Natural killer cell (primary cell): ENCODE results near the gene C1orf159. TPM values are rescaled to one million over a fixed set of nuclear protein-coding genes. Genes with fewer than 3 reads are reported as not detected.

Source experiments
- ATAC-seq, 3 donors: fragments of 150-1000 bp in 2 of 3; fragments of 200-7000 bp in 1 of 3; cut with Tn5 transposase; 1 replicate in 1 of 3; 2 replicates in 2 of 3; pipeline ENCODE4 v1.10.0; 2021; ENCODE audit warnings: mild to moderate bottlenecking in 2 of 3, moderate library complexity in 2 of 3
- DNase-seq, 2 donors: peaks; one replicate each; pipeline versions ENCODE4 v3.0.0 to v3.0.0-alpha.2; 2013 to 2021; ENCODE audit warnings: mixed read lengths in 1 of 2
- H3K27ac ChIP-seq: one replicate; pipeline ENCODE4 v1.5.1; 2013; ENCODE audit warnings: mild to moderate bottlenecking, low read length
- H3K27me3 ChIP-seq: one replicate; pipeline ENCODE4 v1.6.1; 2013; ENCODE audit warnings: low read length; ENCODE audit not compliant: control insufficient read depth, insufficient read depth
- H3K36me3 ChIP-seq: one replicate; pipeline ENCODE4 v1.6.1; 2013; ENCODE audit warnings: low read length; ENCODE audit not compliant: control insufficient read depth, insufficient read depth
- H3K4me1 ChIP-seq: one replicate; pipeline ENCODE4 v1.6.1; 2013; ENCODE audit warnings: low read length; ENCODE audit not compliant: control insufficient read depth, insufficient read depth
- H3K4me3 ChIP-seq: one replicate; pipeline ENCODE4 v1.5.1; 2013; ENCODE audit warnings: low read length
- H3K9me3 ChIP-seq: one replicate; pipeline ENCODE4 v1.6.1; 2013; ENCODE audit warnings: low read length; ENCODE audit not compliant: control insufficient read depth, insufficient read depth
- H3K27ac Mint-ChIP-seq, 2 donors: one replicate each; pipeline ENCODE4 v1.8.0; 2022; ENCODE audit warnings: mild to moderate bottlenecking in 2 of 2, mixed read lengths in 2 of 2, moderate library complexity in 1 of 2
- H3K27me3 Mint-ChIP-seq, 2 donors: one replicate each; pipeline ENCODE4 v1.8.0; 2022; ENCODE audit warnings: low read depth in 2 of 2, mixed read lengths in 2 of 2
- H3K36me3 Mint-ChIP-seq: one replicate; pipeline ENCODE4 v1.8.0; 2022; ENCODE audit warnings: mixed read lengths
- H3K4me1 Mint-ChIP-seq, 2 donors: one replicate each; pipeline ENCODE4 v1.8.0; 2022; ENCODE audit warnings: mixed read lengths in 2 of 2
- H3K4me3 Mint-ChIP-seq: one replicate; pipeline ENCODE4 v1.8.0; 2022; ENCODE audit warnings: mild to moderate bottlenecking, moderate library complexity, mixed read lengths
- H3K9me3 Mint-ChIP-seq, 2 donors: one replicate each; pipeline ENCODE4 v1.8.0; 2022; ENCODE audit warnings: mixed read lengths in 2 of 2
- CTCF ChIP-seq: fragments of 200-600 bp; IDR thresholded peaks from one replicate; pipeline ENCODE4 v1.8.0; 2022; ENCODE audit warnings: antibody characterized with exemption
- WGBS: methylation state at CpG from one replicate; pipeline ENCODE4 v1.1.7; 2013; ENCODE audit warnings: missing lambda C conversion rate; ENCODE audit not compliant: insufficient coverage; 5-methylcytosine and 5-hydroxymethylcytosine counted together
- intact Hi-C: fragments of 100-400 bp; cut with micrococcal nuclease; formaldehyde crosslinking; loops from one replicate; pipeline ENCODE4 v1.14.2; 2022
- total RNA-seq, 4 donors: library from RNA; stranded (reverse); fragments of 120-200 nt in 1 of 4; gene quantifications; one replicate each; pipeline versions ENCODE4 v1.2.3 to v1.2.4, GENCODE V29; 2013 to 2022

Gene C1orf159
- total RNA-seq, 3 donors from 2014 or later (not counting 1 experiment from before 2014, with no cell fraction given), result 19.6 to 25.1 (median 21.5) TPM

- Mint-ChIP-seq H3K4me1 (peaks cover 0 to 5% of the 10 kb centered on the region in 2 donors), H3K4me3 (no peak overlapping the region), H3K9me3 (no peaks in the 10 kb centered on the region), H3K27ac (no peak overlapping the region), H3K36me3 (no peaks in the 10 kb centered on the region), H3K27me3 (no peaks in the 10 kb centered on the region)
- TF ChIP-seq CTCF, result no peak
- Histone ChIP-seq H3K9me3 (no peaks in the 10 kb centered on the region), H3K4me1 (peaks cover 17% of the 10 kb centered on the region), H3K27me3 (no peaks in the 10 kb centered on the region), H3K4me3 (no peak overlapping the region), H3K27ac (no peak overlapping the region), H3K36me3 (no peaks in the 10 kb centered on the region)
- DNase-seq (no peak), ATAC-seq (no peak)
- 92% methylated on average over 48 of the region's 48 CpGs for WGBS
- intact Hi-C loops, result no loop called here
Observed at GRCh38 chr1:1132042-1132950, 16.4 kb upstream of the C1orf159 start.

DNA sequence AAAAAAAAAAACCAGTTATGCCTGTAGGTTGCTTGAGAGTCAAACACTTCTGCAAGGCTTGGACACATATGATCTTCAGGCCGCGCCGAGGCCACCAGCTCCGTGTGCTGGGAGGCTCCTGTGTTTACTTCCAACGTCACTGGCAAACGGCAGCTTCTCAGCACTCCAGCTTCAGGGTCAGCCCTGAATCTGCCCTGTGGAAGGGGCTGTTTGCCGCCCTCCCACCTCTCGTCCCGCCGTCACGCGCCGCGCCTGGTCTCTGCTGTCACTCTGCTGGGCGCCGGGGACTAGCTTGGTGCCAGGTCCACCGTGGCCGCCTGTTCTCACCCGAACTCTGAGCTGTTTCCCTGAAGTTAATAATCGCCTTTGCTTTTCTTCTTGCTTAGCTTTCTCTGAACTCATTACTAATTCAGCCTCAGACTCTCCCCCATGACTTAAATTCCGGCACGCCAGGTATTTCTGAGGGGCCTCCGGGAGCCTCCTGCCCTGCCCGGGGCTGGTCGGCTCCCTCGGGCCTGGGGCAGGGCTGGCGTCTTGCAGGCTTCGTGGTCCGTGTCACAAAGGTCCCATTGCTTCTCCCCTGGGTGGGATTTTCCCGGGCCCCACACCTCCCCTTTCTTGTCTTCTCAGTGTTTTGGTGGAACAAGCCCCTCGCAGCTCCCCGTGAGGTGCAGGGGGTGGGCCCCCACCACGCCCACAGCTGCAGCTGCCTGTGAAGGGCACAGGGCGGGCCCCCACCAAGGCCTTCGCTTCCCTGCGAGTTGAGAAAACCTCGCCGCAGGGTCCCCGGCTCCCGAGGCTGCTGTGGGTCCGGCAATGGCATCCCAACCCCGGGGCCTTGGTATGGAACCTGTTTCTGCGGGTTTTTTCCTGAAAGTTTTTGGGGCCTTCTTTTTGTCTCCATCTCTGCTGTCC lies 14.6 kb upstream of the C1orf159 start:
- Histone ChIP-seq H3K4me1 (no peaks in the 10 kb centered on the region), H3K27ac (no peak overlapping the region), H3K36me3 (no peaks in the 10 kb centered on the region), H3K4me3 (no peak overlapping the region), H3K9me3 (no peaks in the 10 kb centered on the region), H3K27me3 (no peaks in the 10 kb centered on the region)
- 90% methylated on average over 43 of the region's 43 CpGs for WGBS
- intact Hi-C loops, result no loop called here
- Mint-ChIP-seq H3K9me3 (no peaks in the 10 kb centered on the region), H3K36me3 (no peaks in the 10 kb centered on the region), H3K4me3 (no peak overlapping the region), H3K4me1 (no peaks in the 10 kb centered on the region), H3K27me3 (no peaks in the 10 kb centered on the region), H3K27ac (no peak overlapping the region)
- DNase-seq (no peak), ATAC-seq (no peak)
- no peak for TF ChIP-seq CTCF

- Histone ChIP-seq H3K36me3 (no peaks in the 10 kb centered on the region), H3K27ac (no peak overlapping the region), H3K4me3 (no peak overlapping the region), H3K27me3 (no peaks in the 10 kb centered on the region), H3K4me1 (no peaks in the 10 kb centered on the region), H3K9me3 (no peaks in the 10 kb centered on the region)
- no peak overlapping the region for H3K4me3 Mint-ChIP-seq
- H3K36me3 Mint-ChIP-seq, result no peaks in the 10 kb centered on the region
- H3K9me3 Mint-ChIP-seq, result no peaks in the 10 kb centered on the region
- H3K27ac Mint-ChIP-seq, result no peak overlapping the region
- ATAC-seq (no peak), DNase-seq (no peak)
- no peaks in the 10 kb centered on the region for H3K27me3 Mint-ChIP-seq
- intact Hi-C loops, result no loop called here
- H3K4me1 Mint-ChIP-seq, result no peaks in the 10 kb centered on the region
- no peak for TF ChIP-seq CTCF
- WGBS, result 91% methylated on average over 19 of the region's 19 CpGs
Observed at GRCh38 chr1:1129381-1129821, 13.5 kb upstream of the C1orf159 start.
